ENCODE measurements around the gene ANKRD34A. TPM values are rescaled to one million over a fixed set of nuclear protein-coding genes. Genes with fewer than 3 reads are reported as not detected.
A peak's percentile ranks its signal among the peaks of the same experiment; 100 is the strongest.

ANKRD34A gene
- total RNA-seq (0.26 and 1.2 TPM in 2 replicates), polyA plus RNA-seq (1.9 and 2.6 TPM in 2 replicates), polyA minus RNA-seq (ENCODE audit: low replicate concordance) (2.6 and 4.5 TPM in 2 replicates)
- 2.8 and 4.1 TPM in 2 replicates for polyA plus RNA-seq (2012)

GRCh38 chr1:145964328-145965118, at the start of gene ANKRD34A, which contains the start of gene POLR3GL:
Gene ANKRD34A, minus strand, starts transcription at chr1:145964575. Its CDS starts 2,816 bp downstream, at chr1:145961759.
Gene POLR3GL, plus strand, starts transcription at chr1:145964690. Its CDS starts 10,176 bp downstream, at chr1:145974866.
- no peaks in the 10 kb centered on the region for H3K9me3 ChIP-seq (ENCODE audit: control insufficient read depth, insufficient read depth, low read depth, low read length)
- H3K36me3 ChIP-seq (ENCODE audit: control insufficient read depth, insufficient read depth, low read length), result peaks cover 1% of the 10 kb centered on the region
- H3K4me3 ChIP-seq (replicated peaks in 1 of 4; ENCODE audit: control extremely low read depth in 1 of 4, insufficient read depth in 1 of 4, low read depth in 3 of 4, low read length in 4 of 4), result peak within 1 kb of the TSS; percentile 65 to 92 (median 74)
- peak within 1 kb of the TSS; percentile 68 for H3K9ac ChIP-seq (ENCODE audit: insufficient read depth, low read length)
- peaks cover 29% of the 10 kb centered on the region for H3K4me1 ChIP-seq (ENCODE audit: control insufficient read depth, extremely low read depth, insufficient read depth, low read length)
- peak; percentile 92 to 93 for DNase-seq (ENCODE audit: low read depth in 2 of 2)
- H3K27ac ChIP-seq (ENCODE audit: insufficient read depth, low read length), result peak within 1 kb of the TSS; percentile 87
- no peak for TF ChIP-seq EZH2 (IDR thresholded peaks at IDR 0.05; ENCODE audit: low read length, missing control alignments)
- TF ChIP-seq CTCF (conservative IDR thresholded peaks at IDR 0.05 in 1 of 2, IDR thresholded peaks at IDR 0.05 in 1 of 2; ENCODE audit: low read depth in 1 of 2, low read length in 2 of 2), result peak in 1 of 2 donors; percentile 11
- peak within 1 kb of the TSS; percentile 94 for H2AFZ ChIP-seq (ENCODE audit: low read length)
- H3K27me3 ChIP-seq (ENCODE audit: control insufficient read depth, insufficient read depth, low read length), result no peaks in the 10 kb centered on the region
- H4K20me1 ChIP-seq (ENCODE audit: control insufficient read depth, extremely low read depth, insufficient read depth, low read length), result no peaks in the 10 kb centered on the region
- peaks cover 2% of the 10 kb centered on the region for H3K79me2 ChIP-seq (ENCODE audit: control insufficient read depth, insufficient read depth, low read length)
- peak within 1 kb of the TSS; percentile 82 for H3K4me2 ChIP-seq (ENCODE audit: extremely low read depth, insufficient read depth, low read length)

GRCh38 chr1:146013559-146013922, 49.2 kb upstream of the ANKRD34A start:
- H3K9me3 ChIP-seq (ENCODE audit: control insufficient read depth, insufficient read depth, low read depth, low read length), result no peaks in the 10 kb centered on the region
- TF ChIP-seq CTCF (conservative IDR thresholded peaks at IDR 0.05 in 1 of 2, IDR thresholded peaks at IDR 0.05 in 1 of 2; ENCODE audit: low read depth in 1 of 2, low read length in 2 of 2) (no peak), EZH2 (IDR thresholded peaks at IDR 0.05; ENCODE audit: low read length, missing control alignments) (no peak)
- H3K9ac ChIP-seq (ENCODE audit: insufficient read depth, low read length), result no peak overlapping the region
- no peak for DNase-seq (ENCODE audit: low read depth in 2 of 2)
- no peaks in the 10 kb centered on the region for H4K20me1 ChIP-seq (ENCODE audit: control insufficient read depth, extremely low read depth, insufficient read depth, low read length)
- H3K27me3 ChIP-seq (ENCODE audit: control insufficient read depth, insufficient read depth, low read length), result peaks cover 8% of the 10 kb centered on the region
- no peak overlapping the region for H3K4me3 ChIP-seq (replicated peaks in 1 of 4; ENCODE audit: control extremely low read depth in 1 of 4, insufficient read depth in 1 of 4, low read depth in 3 of 4, low read length in 4 of 4)
- H3K4me2 ChIP-seq (ENCODE audit: extremely low read depth, insufficient read depth, low read length), result no peak overlapping the region
- no peaks in the 10 kb centered on the region for H3K36me3 ChIP-seq (ENCODE audit: control insufficient read depth, insufficient read depth, low read length)
- H3K79me2 ChIP-seq (ENCODE audit: control insufficient read depth, insufficient read depth, low read length), result no peaks in the 10 kb centered on the region
- H3K4me1 ChIP-seq (ENCODE audit: control insufficient read depth, extremely low read depth, insufficient read depth, low read length), result no peaks in the 10 kb centered on the region
- no peak overlapping the region for H2AFZ ChIP-seq (ENCODE audit: low read length)
- no peak overlapping the region for H3K27ac ChIP-seq (ENCODE audit: insufficient read depth, low read length)

GRCh38 chr1:146012703-146013558, 48.6 kb upstream of the ANKRD34A start:
- DNase-seq (ENCODE audit: low read depth in 2 of 2), result peak; percentile 87 to 88
- TF ChIP-seq EZH2 (IDR thresholded peaks at IDR 0.05; ENCODE audit: low read length, missing control alignments) (no peak), CTCF (conservative IDR thresholded peaks at IDR 0.05 in 1 of 2, IDR thresholded peaks at IDR 0.05 in 1 of 2; ENCODE audit: low read depth in 1 of 2, low read length in 2 of 2) (peak; percentile 64 to 82)
- no peak overlapping the region for H3K9ac ChIP-seq (ENCODE audit: insufficient read depth, low read length)
- H3K4me3 ChIP-seq (replicated peaks in 1 of 4; ENCODE audit: control extremely low read depth in 1 of 4, insufficient read depth in 1 of 4, low read depth in 3 of 4, low read length in 4 of 4), result no peak overlapping the region
- peaks cover 2% of the 10 kb centered on the region for H3K27me3 ChIP-seq (ENCODE audit: control insufficient read depth, insufficient read depth, low read length)
- H3K27ac ChIP-seq (ENCODE audit: insufficient read depth, low read length), result no peak overlapping the region
- H4K20me1 ChIP-seq (ENCODE audit: control insufficient read depth, extremely low read depth, insufficient read depth, low read length), result no peaks in the 10 kb centered on the region
- no peaks in the 10 kb centered on the region for H3K4me1 ChIP-seq (ENCODE audit: control insufficient read depth, extremely low read depth, insufficient read depth, low read length)
- H3K79me2 ChIP-seq (ENCODE audit: control insufficient read depth, insufficient read depth, low read length), result no peaks in the 10 kb centered on the region
- no peak overlapping the region for H2AFZ ChIP-seq (ENCODE audit: low read length)
- no peaks in the 10 kb centered on the region for H3K9me3 ChIP-seq (ENCODE audit: control insufficient read depth, insufficient read depth, low read depth, low read length)
- no peaks in the 10 kb centered on the region for H3K36me3 ChIP-seq (ENCODE audit: control insufficient read depth, insufficient read depth, low read length)
- H3K4me2 ChIP-seq (ENCODE audit: extremely low read depth, insufficient read depth, low read length), result no peak overlapping the region

All from fibroblast of lung (primary cell).